H1 (cell line): ENCODE data around the gene TEX54. TPM values are rescaled to one million over a fixed set of nuclear protein-coding genes. Genes with fewer than 3 reads are reported as not detected.

Source experiments
- CTCF ChIA-PET: fragments of 300-600 bp; sonication (Branson Sonifier 250); formaldehyde crosslinking; loops from one replicate; lab custom pipeline; 2021; ENCODE audit not compliant: partially characterized antibody; lab: Charles Lee
- POLR2A ChIA-PET: fragments of 300-600 bp; sonication (Branson Sonifier 250); formaldehyde crosslinking; loops from one replicate; lab custom pipeline; 2021; ENCODE audit warnings: inconsistent platforms; ENCODE audit not compliant: partially characterized antibody; lab: Charles Lee
- DNase-seq, 2 experiments: peaks; one replicate each; pipeline versions ENCODE4 v3.0.0 to v3.0.0-alpha.2; 2010 to 2022; ENCODE audit warnings: low spot score in 2 of 2, low read depth in 1 of 2, mixed read lengths in 1 of 2
- FAIRE-seq: peaks from 2 replicates; lab custom pipeline; 2011; peaks lifted over from hg19 to GRCh38; lab: Jason Lieb, UNC
- H2AFZ ChIP-seq: 2 replicates; pipeline ENCODE4 v1.8.1; 2012; ENCODE audit warnings: low read length, inconsistent platforms
- H2AK5ac ChIP-seq: 2 replicates; pipeline ENCODE4 v1.6.1; 2013; ENCODE audit warnings: low read depth, low read length
- H2BK120ac ChIP-seq: replicated peaks from 2 replicates; pipeline ENCODE3; 2013; ENCODE audit warnings: low read depth, low read length, inconsistent platforms
- H2BK12ac ChIP-seq: 2 replicates; pipeline ENCODE4 v1.6.1; 2013; ENCODE audit warnings: low read depth, low read length
- H2BK15ac ChIP-seq: 2 replicates; pipeline ENCODE4 v1.6.1; 2013; ENCODE audit warnings: low read length
- H2BK20ac ChIP-seq: 2 replicates; pipeline ENCODE4 v1.6.1; 2013; ENCODE audit warnings: low read length
- H2BK5ac ChIP-seq: 2 replicates; pipeline ENCODE4 v1.6.1; 2013; ENCODE audit warnings: low read depth, low read length
- H3K14ac ChIP-seq: 2 replicates; pipeline ENCODE4 v1.6.1; 2013; ENCODE audit warnings: inconsistent platforms; ENCODE audit not compliant: insufficient read length
- H3K18ac ChIP-seq: 2 replicates; pipeline ENCODE4 v1.6.1; 2013; ENCODE audit warnings: low read length; ENCODE audit errors: extremely low read depth
- H3K23ac ChIP-seq: 2 replicates; pipeline ENCODE4 v1.6.1; 2013; ENCODE audit warnings: inconsistent platforms; ENCODE audit not compliant: insufficient read length
- H3K23me2 ChIP-seq: 2 replicates; pipeline ENCODE4 v1.6.1; 2013; ENCODE audit warnings: low read depth, low read length
- H3K27ac ChIP-seq: 2 replicates; pipeline ENCODE4 v1.6.1; 2011; ENCODE audit warnings: low read depth, low read length, inconsistent platforms
- H3K27me3 ChIP-seq, 4 experiments: replicated peaks in 1 of 4; 1 replicate in 1 of 4; 2 replicates in 3 of 4; pipeline versions ENCODE4 v1.6.1 to v1.8.1; 2011 to 2013; ENCODE audit warnings: low read length in 3 of 4, mild to moderate bottlenecking in 3 of 4, inconsistent platforms in 2 of 4, mixed read lengths in 2 of 4, moderate library complexity in 1 of 4; ENCODE audit not compliant: control insufficient read depth in 3 of 4, insufficient read depth in 3 of 4; ENCODE audit errors: extremely low read depth in 1 of 4
- H3K36me3 ChIP-seq, 4 experiments: 2 replicates each; pipeline versions ENCODE4 v1.6.1 to v1.8.1; 2011 to 2013; ENCODE audit warnings: mild to moderate bottlenecking in 4 of 4, low read length in 3 of 4, moderate library complexity in 2 of 4, control low read depth in 1 of 4, inconsistent platforms in 1 of 4; ENCODE audit not compliant: insufficient read depth in 4 of 4, control insufficient read depth in 2 of 4
- H3K4ac ChIP-seq: replicated peaks from 2 replicates; pipeline ENCODE3; 2013; ENCODE audit warnings: low read length, low read depth, mixed read lengths, inconsistent platforms; ENCODE audit not compliant: insufficient read length
- H3K4me1 ChIP-seq, 4 experiments: replicated peaks in 1 of 4; 1 replicate in 1 of 4; 2 replicates in 3 of 4; pipeline versions ENCODE4 v1.6.1 to v1.8.1; 2011 to 2013; ENCODE audit warnings: low read length in 3 of 4, inconsistent platforms in 2 of 4, mixed read lengths in 1 of 4; ENCODE audit not compliant: insufficient read depth in 4 of 4, control insufficient read depth in 3 of 4
- H3K4me2 ChIP-seq, 2 experiments: 2 replicates each; pipeline versions ENCODE4 v1.6.1 to v1.8.1; 2011 to 2013; ENCODE audit warnings: low read depth in 2 of 2, low read length in 2 of 2, control low read depth in 1 of 2, inconsistent platforms in 1 of 2, mild to moderate bottlenecking in 1 of 2; ENCODE audit not compliant: insufficient read depth in 1 of 2
- H3K4me3 ChIP-seq, 4 experiments: fragments of 200-600, 300-600 bp in 1 of 4; sonication (generic), shearing (Covaris generic), sonication (Bioruptor Twin) in 1 of 4; 2 replicates each; pipeline versions ENCODE4 v1.5.1 to v1.8.1; 2011 to 2016; ENCODE audit warnings: low read length in 4 of 4, low read depth in 3 of 4, control low read depth in 2 of 4, inconsistent platforms in 2 of 4, mild to moderate bottlenecking in 2 of 4, mixed read lengths in 1 of 4, moderate library complexity in 1 of 4; ENCODE audit not compliant: insufficient read depth in 2 of 4; ENCODE audit errors: extremely low read depth in 1 of 4
- H3K56ac ChIP-seq: replicated peaks from 2 replicates; pipeline ENCODE3; 2013; ENCODE audit warnings: low read depth, mild to moderate bottlenecking, mixed read lengths, low read length, inconsistent platforms; ENCODE audit not compliant: insufficient read length
- H3K79me1 ChIP-seq: 2 replicates; pipeline ENCODE4 v1.6.1; 2013; ENCODE audit warnings: low read depth, low read length, control low read depth
- H3K79me2 ChIP-seq, 2 experiments: 2 replicates each; pipeline versions ENCODE4 v1.6.1 to v1.8.1; 2012 to 2013; ENCODE audit warnings: low read length in 2 of 2, mild to moderate bottlenecking in 2 of 2, inconsistent platforms in 1 of 2; ENCODE audit not compliant: insufficient read depth in 2 of 2, control insufficient read depth in 1 of 2
- H3K9ac ChIP-seq, 4 experiments: replicated peaks in 1 of 4; 1 replicate in 1 of 4; 2 replicates in 3 of 4; pipeline versions ENCODE4 v1.6.1 to v1.8.1; 2011 to 2013; ENCODE audit warnings: low read depth in 3 of 4, low read length in 3 of 4, control low read depth in 2 of 4, mild to moderate bottlenecking in 2 of 4, moderate library complexity in 2 of 4, inconsistent platforms in 1 of 4; ENCODE audit errors: extremely low read depth in 1 of 4
- H3K9me3 ChIP-seq, 2 experiments: 2 replicates each; pipeline versions ENCODE4 v1.6.1 to v1.8.1; 2012 to 2013; ENCODE audit warnings: mild to moderate bottlenecking in 2 of 2, moderate library complexity in 2 of 2, control low read depth in 1 of 2, inconsistent platforms in 1 of 2, low read depth in 1 of 2, low read length in 1 of 2, mixed read lengths in 1 of 2; ENCODE audit not compliant: insufficient read depth in 2 of 2
- H4K20me1 ChIP-seq, 2 experiments: replicated peaks in 1 of 2; 2 replicates each; pipeline versions ENCODE3 to v1.8.1; 2011 to 2013; ENCODE audit warnings: inconsistent platforms in 2 of 2, low read length in 2 of 2, mild to moderate bottlenecking in 1 of 2; ENCODE audit not compliant: insufficient read depth in 2 of 2, control insufficient read depth in 1 of 2
- H4K5ac ChIP-seq: 2 replicates; pipeline ENCODE4 v1.6.1; 2013; ENCODE audit warnings: low read length, low read depth, mixed read lengths, inconsistent platforms; ENCODE audit not compliant: insufficient read length
- H4K8ac ChIP-seq: 2 replicates; pipeline ENCODE4 v1.8.0; 2013; ENCODE audit warnings: mild to moderate bottlenecking, moderate library complexity, low read length, inconsistent platforms; ENCODE audit not compliant: insufficient read depth; ENCODE audit errors: extremely low read depth
- H4K91ac ChIP-seq: replicated peaks from 2 replicates; pipeline ENCODE3; 2013; ENCODE audit warnings: low read length, mixed read lengths, inconsistent platforms; ENCODE audit not compliant: insufficient read length
- EGR1 ChIP-seq: IDR thresholded peaks from 2 replicates; pipeline ENCODE4 v1.6.1; 2011; ENCODE audit warnings: low read depth, low read length, borderline replicate concordance
- SP4 ChIP-seq: IDR thresholded peaks from 2 replicates; pipeline ENCODE4 v1.6.1; 2012; ENCODE audit warnings: low read length, inconsistent platforms
- TAF1 ChIP-seq: IDR thresholded peaks from 2 replicates; pipeline ENCODE4 v1.6.1; 2011; ENCODE audit warnings: mild to moderate bottlenecking, low read depth, low read length
- WGBS, 2 experiments: shearing (Covaris generic) in 1 of 2; methylation state at CpG; one replicate each; pipeline versions ENCODE4 v1.1.6 to v1.1.7; 2013 to 2015; ENCODE audit warnings: low lambda C conversion rate in 2 of 2, mixed read lengths in 2 of 2, inconsistent platforms in 1 of 2, low coverage in 1 of 2, missing lambda C conversion rate in 1 of 2; ENCODE audit not compliant: insufficient replicate concordance in 2 of 2, insufficient coverage in 1 of 2, insufficient read length in 1 of 2; ENCODE audit errors: extremely low coverage in 1 of 2, missing lambda C conversion rate in 1 of 2; 5-methylcytosine and 5-hydroxymethylcytosine counted together
- polyA plus RNA-seq, 7 experiments: library from polyadenylated mRNA; depleted of rRNA in 3 of 7; stranded (reverse) in 5 of 7; unstranded in 2 of 7; fragments of >200 nt in 5 of 7; fragments of 200-250 nt in 2 of 7; gene quantifications; 1 replicate in 5 of 7; 2 replicates in 1 of 7; 4 replicates in 1 of 7; pipeline versions ENCODE4 v1.2.1 to v1.2.3, GENCODE V29; 2011 to 2013; ENCODE audit warnings: missing spikeins in 2 of 7, mixed read lengths in 2 of 7
- total RNA-seq: library from RNA; stranded (reverse); fragmentation: NEBNext Ultra II Directional; extraction: Animal tissue kit (Norgen Biotek cat#: 25700); gene quantifications from 2 replicates; pipeline ENCODE4 v1.2.1, GENCODE V29; 2021

Gene TEX54
- total and polyA plus RNA-seq, 2 of the 8 experiments (the other 6 are each of a cell fraction or from before 2014, with no cell fraction given): 1.2 TPM; not detected in 1

DNA sequence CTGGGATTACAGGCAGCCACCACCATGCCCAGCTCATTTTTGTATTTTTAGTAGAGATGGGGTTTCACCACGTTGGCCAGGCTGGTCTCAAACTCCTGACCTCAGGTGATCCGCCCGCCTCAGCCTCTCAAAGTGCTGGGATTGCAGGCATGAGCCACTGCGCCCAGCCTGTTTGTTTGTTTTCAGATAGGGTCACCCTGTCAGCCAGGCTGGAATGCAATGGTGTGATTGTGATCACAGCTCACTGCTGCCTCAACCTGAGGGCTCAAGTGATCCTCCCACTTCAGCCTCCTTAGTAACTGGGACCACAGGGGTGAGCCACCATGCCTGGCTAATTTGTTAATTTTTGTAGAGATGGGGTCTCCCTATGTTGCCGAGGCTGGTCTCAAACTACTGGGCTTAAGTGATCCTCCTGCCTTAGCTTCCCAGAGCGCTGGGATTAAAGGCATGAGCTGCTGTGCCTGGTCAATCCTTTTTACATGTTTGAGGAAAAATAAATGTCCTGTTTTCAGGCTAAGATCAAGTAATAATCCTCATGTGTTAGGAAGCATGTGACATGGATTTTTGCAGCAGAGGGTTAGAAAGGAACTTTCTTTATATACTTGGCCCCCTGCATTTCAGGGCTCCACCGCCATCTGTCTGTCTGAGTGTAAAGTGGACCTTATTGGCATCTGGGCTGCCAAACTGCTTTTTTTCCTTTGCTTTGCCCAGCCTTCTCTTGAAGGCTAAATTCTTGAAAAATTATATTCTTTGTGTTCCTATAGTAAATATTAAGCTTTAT is 43.2 kb upstream of the TEX54 start:
- no peak overlapping the region for H3K27ac ChIP-seq
- H3K4me2 ChIP-seq: no peak overlapping the region
- no peak overlapping the region; the same call in 1 of the 2 replicates for H4K8ac ChIP-seq
- FAIRE-seq (no peak), DNase-seq (no peak)
- H3K36me3 ChIP-seq: peaks cover 15 to 73% (median 39%) of the 10 kb centered on the region in 4 experiments; a peak in 7 of 8 replicates
- peaks cover 2% of the 10 kb centered on the region; the same call in 1 of the 2 replicates for H3K23me2 ChIP-seq
- no peak overlapping the region for H2BK20ac ChIP-seq
- H3K27me3 ChIP-seq: no peaks in the 10 kb centered on the region
- WGBS, 2 experiments: 90% methylated on average over 7 of the region's 7 CpGs; no CpG with 5 or more reads in 1 of the 2 experiments
- H3K23ac ChIP-seq: no peak overlapping the region
- no peak overlapping the region for H2BK12ac ChIP-seq
- H3K4me3 ChIP-seq: no peak overlapping the region; a peak in 1 of 8 replicates
- no peak overlapping the region for H3K4ac ChIP-seq
- peaks cover 4 to 82% of the 10 kb centered on the region in 2 experiments; a peak in 3 of 4 replicates for H3K79me2 ChIP-seq
- H3K9ac ChIP-seq: no peak overlapping the region
- H2AFZ ChIP-seq: no peak overlapping the region
- H2AK5ac ChIP-seq: no peak overlapping the region
- TF ChIP-seq TAF1 (no peak), SP4 (no peak), EGR1 (no peak)
- ChIA-PET CTCF (interaction anchor here (0.6 to 2.9 kb wide), 8 partner anchors 8 to 89 kb away, joined by 3 to 12 read pairs (median 4); partner anchors contain the start of gene TMEM179B), POLR2A (interaction anchor here (0.9 to 57.8 kb wide), 10 partner anchors 2 to 166 kb away, joined by 3 to 2104 read pairs (median 4); partner anchors contain the start of genes CHRM1, SLC3A2, TMEM179B and WDR74)
- no peak overlapping the region for H2BK15ac ChIP-seq
- H4K20me1 ChIP-seq: peaks cover 9 to 18% of the 10 kb centered on the region in 2 experiments
- no peak overlapping the region for H3K14ac ChIP-seq
- no peak overlapping the region for H3K56ac ChIP-seq
- no peak overlapping the region for H2BK5ac ChIP-seq
- H3K18ac ChIP-seq: no peak overlapping the region
- H3K4me1 ChIP-seq: peaks cover 0 to 13% (median 4%) of the 10 kb centered on the region in 4 experiments; a peak in 5 of 7 replicates
- no peak overlapping the region for H4K91ac ChIP-seq
- H3K9me3 ChIP-seq: no peaks in the 10 kb centered on the region
- no peaks in the 10 kb centered on the region; the same call in 1 of the 2 replicates for H3K79me1 ChIP-seq
- no peak overlapping the region for H4K5ac ChIP-seq
- no peak overlapping the region for H2BK120ac ChIP-seq
